ENCODE data around the gene HOXA11.

The HOXA11 gene

DNA sequence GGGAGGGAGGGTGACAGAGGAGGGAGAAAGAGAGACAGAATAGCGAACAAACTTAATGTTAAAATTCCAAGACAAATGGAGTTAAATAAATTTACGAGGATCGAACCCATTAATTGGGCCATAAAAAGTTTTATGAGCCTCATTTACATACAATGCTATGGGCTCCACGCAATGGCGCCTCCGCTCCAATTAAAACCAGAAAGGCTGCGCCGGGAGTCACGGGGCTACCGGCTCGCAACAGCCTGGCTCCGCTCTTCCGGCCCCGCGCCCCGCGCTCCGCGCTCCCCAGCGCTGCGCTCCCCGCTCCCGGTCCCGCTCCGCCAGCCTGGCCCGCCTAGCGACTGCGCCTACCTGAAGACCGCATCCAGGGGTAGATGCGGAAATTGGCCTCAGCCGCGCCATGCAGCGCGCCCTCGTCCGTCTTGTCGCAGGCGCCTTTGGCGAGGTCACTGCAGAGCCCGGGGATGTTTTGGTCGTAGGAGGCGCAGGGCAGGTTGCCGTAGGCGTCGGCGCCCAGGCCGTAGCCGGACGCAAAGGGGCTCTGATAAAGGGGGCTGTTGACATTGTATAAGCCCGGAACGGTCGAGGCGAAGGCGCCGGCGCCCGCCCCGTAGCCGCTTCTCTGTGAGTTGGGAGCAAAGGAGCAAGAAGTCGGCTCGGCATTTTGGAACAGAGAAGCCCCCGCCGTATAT lies 29.1 kb downstream of the HOXA11 start:
- peak; percentile 29 for DNase-seq (ENCODE audit: low read depth)
- TF ChIP-seq, protein P1, sequence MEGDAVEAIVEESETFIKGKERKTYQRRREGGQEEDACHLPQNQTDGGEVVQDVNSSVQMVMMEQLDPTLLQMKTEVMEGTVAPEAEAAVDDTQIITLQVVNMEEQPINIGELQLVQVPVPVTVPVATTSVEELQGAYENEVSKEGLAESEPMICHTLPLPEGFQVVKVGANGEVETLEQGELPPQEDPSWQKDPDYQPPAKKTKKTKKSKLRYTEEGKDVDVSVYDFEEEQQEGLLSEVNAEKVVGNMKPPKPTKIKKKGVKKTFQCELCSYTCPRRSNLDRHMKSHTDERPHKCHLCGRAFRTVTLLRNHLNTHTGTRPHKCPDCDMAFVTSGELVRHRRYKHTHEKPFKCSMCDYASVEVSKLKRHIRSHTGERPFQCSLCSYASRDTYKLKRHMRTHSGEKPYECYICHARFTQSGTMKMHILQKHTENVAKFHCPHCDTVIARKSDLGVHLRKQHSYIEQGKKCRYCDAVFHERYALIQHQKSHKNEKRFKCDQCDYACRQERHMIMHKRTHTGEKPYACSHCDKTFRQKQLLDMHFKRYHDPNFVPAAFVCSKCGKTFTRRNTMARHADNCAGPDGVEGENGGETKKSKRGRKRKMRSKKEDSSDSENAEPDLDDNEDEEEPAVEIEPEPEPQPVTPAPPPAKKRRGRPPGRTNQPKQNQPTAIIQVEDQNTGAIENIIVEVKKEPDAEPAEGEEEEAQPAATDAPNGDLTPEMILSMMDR (conservative IDR thresholded peaks at IDR 0.05; ENCODE audit: control insufficient read depth, insufficient read depth, low read depth, low read length) = no peak
- H3K4me3 ChIP-seq (ENCODE audit: control insufficient read depth, low read depth, low read length) = peak overlapping the region; percentile 69

DNA sequence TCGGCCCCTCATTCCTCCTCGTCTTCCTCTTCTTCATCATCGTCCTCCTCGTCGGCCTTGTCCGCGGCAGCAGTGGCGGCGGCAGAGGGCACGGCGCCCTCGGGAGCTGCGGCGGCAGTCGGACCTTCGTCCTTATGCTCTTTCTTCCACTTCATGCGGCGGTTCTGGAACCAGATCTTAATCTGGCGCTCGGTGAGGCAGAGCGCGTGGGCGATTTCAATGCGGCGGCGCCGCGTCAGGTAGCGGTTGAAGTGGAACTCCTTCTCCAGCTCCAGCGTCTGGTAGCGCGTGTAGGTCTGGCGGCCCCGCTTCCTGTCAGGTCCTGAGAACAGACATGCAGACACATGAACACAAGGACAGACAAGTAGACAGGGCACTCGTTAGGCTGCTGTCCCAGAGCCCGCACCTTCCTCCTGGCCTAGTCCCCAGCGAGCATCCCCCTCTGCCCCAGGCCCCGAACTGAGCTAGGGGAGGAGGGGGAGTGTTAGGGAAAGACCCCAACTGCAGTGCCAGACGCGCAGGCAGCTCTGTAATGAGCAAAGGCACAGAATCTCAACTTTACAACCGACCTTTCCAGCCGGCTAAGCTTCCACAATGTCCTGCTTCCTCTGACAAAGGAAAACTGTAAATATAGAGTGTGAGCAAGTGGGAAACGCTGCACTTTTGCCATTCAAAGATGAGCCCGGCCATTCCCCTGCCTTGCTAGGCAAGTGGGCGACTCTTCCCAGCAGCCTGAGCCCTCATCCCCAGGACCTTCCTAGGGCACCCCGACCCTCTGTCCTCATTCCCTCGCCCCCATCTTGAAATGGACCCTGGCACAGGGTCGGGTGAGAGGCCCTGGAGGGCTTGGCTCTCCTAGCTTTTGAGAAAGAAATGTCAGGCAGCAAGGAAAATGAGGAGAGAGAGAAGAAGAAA lies 29.9 kb downstream of the HOXA11 start:
- TF ChIP-seq, protein P1 (conservative IDR thresholded peaks at IDR 0.05; ENCODE audit: control insufficient read depth, insufficient read depth, low read depth, low read length) = no peak
- peak; percentile 59 for DNase-seq (ENCODE audit: low read depth)
- peak overlapping the region; percentile 69 for H3K4me3 ChIP-seq (ENCODE audit: control insufficient read depth, low read depth, low read length)

DNA sequence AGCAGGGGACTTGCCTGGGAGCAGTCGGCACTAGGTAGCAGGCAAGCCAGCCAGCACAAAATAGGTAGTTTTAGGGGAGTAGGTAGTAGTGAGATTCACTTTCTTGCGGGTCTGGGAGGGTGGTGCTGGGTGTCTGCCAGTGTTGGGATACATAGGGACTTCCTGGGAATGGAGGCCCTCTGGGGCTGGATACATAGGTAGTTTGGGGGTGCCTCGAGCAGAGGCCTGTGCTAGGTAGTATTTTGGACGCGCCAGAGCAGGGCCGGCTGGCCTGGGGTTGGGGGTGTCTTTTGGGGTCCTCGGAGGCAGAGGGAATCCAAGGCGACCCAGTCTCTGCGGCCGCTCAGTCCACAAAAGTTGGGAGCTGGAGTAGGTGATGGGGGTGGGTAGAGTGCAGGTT lies 30.7 kb downstream of the HOXA11 start:
- DNase-seq (ENCODE audit: low read depth) = no peak
- H3K4me3 ChIP-seq (ENCODE audit: control insufficient read depth, low read depth, low read length) = no peak overlapping the region
- TF ChIP-seq, protein P1 (conservative IDR thresholded peaks at IDR 0.05; ENCODE audit: control insufficient read depth, insufficient read depth, low read depth, low read length) = no peak

DNA sequence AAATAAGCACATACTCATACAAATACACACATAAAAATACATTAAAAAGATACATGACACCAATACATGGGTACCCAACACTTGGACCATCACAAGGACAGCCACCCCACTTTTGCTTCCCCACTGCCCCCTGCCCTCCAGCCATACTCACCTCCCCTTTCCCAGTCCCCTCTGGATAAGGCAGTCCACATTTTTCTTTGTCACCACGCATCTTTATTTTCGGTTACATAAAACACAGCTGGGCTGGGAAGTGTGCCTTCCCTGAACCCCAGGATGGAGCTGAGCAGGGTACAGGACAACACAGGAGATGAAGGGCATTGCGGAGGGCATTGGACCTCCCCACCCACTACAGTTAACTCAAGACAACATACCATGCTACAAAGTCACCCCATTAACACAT lies 31.5 kb downstream of the HOXA11 start:
- DNase-seq (ENCODE audit: low read depth) = peak; percentile 43
- H3K4me3 ChIP-seq (ENCODE audit: control insufficient read depth, low read depth, low read length) = no peak overlapping the region

DNA sequence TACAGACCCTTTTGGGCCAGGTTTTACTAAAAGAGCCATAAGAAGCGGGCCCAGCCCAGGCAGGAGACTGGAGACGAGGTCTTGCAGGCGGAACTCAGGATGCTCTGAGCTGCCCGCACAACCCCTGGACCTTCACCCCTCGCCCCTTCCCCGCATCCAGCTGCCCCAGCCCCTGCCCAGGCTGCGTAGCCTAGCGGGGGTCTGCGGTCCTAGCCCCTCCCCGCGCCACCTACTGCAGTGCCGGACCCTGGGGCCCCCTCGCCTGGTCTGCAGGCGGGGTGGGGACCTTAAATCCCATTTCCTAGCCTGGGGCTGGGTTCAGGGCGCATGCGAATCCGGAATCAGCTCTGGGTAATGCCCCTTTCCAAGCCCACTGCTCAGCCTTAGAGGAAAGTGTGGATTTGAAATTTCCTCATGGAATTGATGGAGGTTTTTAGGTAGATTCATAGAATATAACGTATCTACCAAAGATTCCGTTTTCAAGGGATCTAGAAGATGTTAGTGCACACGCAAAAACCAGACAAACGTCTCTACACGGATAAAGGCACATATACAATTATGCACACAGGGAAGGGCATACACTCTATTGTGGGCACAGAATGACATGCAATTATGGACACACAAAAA lies 32.1 kb downstream of the HOXA11 start:
- peak overlapping the region; percentile 72 for H3K4me3 ChIP-seq (ENCODE audit: control insufficient read depth, low read depth, low read length)
- DNase-seq (ENCODE audit: low read depth) = no peak
- TF ChIP-seq, protein P1 (conservative IDR thresholded peaks at IDR 0.05; ENCODE audit: control insufficient read depth, insufficient read depth, low read depth, low read length) = no peak

More for the DNA sequence above, 31.5 kb downstream of the HOXA11 start:
- TF ChIP-seq, protein P1 (conservative IDR thresholded peaks at IDR 0.05; ENCODE audit: control insufficient read depth, insufficient read depth, low read depth, low read length) = no peak

DNA sequence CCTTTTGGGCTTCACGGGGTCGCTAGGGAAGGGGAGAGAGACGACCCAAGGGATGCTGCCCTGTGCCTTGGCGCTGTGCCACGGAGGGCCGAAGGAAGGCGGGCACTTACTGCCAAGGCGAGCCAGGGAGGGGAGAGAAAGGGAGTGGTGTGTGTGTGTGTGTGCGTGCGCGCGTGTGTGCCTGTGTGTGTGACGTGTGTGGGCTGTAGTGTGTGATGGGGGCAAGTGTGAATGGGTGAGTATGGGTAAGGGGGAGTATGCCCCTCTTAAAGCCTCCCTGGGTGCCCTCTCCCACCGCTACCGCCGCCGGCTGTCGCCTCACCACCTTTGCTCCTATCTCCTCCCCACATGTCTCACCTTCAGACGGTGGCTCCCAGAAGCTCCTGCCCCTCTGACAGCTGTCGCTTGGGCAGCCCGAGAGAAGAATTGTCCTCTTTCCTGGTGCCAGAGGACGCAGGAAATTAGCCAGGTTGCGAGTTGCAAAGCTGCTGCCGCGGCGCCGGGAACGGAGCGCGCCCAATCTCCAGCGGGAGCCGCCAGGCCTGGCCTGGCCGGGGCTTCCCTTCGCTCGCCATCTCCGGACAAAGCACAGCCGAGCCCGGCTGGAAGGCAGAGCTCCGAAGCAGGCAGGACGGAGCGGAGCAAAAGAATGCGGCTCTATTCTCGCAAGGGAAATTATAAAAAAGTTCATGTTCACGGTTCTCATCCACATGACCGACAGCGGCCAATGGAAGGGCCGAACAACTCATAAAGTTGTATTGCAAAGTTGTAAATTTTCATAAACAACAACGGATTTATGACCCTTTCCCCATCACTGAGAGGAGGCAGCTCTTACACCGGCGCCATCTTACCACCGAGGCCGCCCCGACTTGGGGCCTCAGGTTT lies 32.9 kb downstream of the HOXA11 start, which contains the start of gene HOXA3:
Gene HOXA3, minus strand, starts transcription at position 653 of the 885 bp plus-strand sequence. CDS start 41,943 bp downstream, outside the sequence.
- peak within 1 kb of the TSS; percentile 72 for H3K4me3 ChIP-seq (ENCODE audit: control insufficient read depth, low read depth, low read length)
- DNase-seq (ENCODE audit: low read depth) = peak; percentile 85
- TF ChIP-seq, protein P1 (conservative IDR thresholded peaks at IDR 0.05; ENCODE audit: control insufficient read depth, insufficient read depth, low read depth, low read length) = no peak
